K562 (cell line): Measurements from ENCODE around the gene GABRD. TPM values are rescaled to one million over a fixed set of nuclear protein-coding genes. Genes with fewer than 3 reads are reported as not detected.

Experiments used
- ARID2 ChIP-seq: fragments of 450-650 bp; IDR thresholded peaks from 2 replicates; pipeline ENCODE4 v1.6.1; 2017; ENCODE audit warnings: antibody characterized with exemption, mild to moderate bottlenecking
- BRCA1 ChIP-seq, 2 experiments: fragments of 450-650 bp in 1 of 2; sonication (generic) in 1 of 2; formaldehyde crosslinking in 1 of 2; IDR thresholded peaks; 2 replicates each; pipeline versions ENCODE4 v1.5.0 to v1.6.1; 2017 to 2020; ENCODE audit warnings: mild to moderate bottlenecking in 1 of 2, missing genetic modification reagents in 1 of 2
- ETV6 ChIP-seq, 3 experiments: fragments of 150-350 bp in 1 of 3; sonication (generic) in 1 of 3; formaldehyde crosslinking in 1 of 3; IDR thresholded peaks; 2 replicates each; pipeline versions ENCODE4 v1.6.1 to v1.8.0; 2014 to 2022; ENCODE audit warnings: borderline replicate concordance in 2 of 3, low read depth in 2 of 3, antibody characterized with exemption in 1 of 3, low read length in 1 of 3, mild to moderate bottlenecking in 1 of 3, missing genetic modification reagents in 1 of 3
- JUNB ChIP-seq: fragments of 450-650 bp; formaldehyde crosslinking; conservative IDR thresholded peaks from 2 replicates; pipeline ENCODE4 v1.4.0; 2020; ENCODE audit warnings: mild to moderate bottlenecking
- PBX2 ChIP-seq, 2 experiments: IDR thresholded peaks in 1 of 2; conservative IDR thresholded peaks in 1 of 2; 2 replicates each; pipeline ENCODE4 v1.6.1; 2016; ENCODE audit warnings: low read depth in 2 of 2, mild to moderate bottlenecking in 1 of 2, missing compliant biosample characterization in 1 of 2, missing genetic modification characterization in 1 of 2, moderate library complexity in 1 of 2
- POLR3A ChIP-seq: IDR thresholded peaks from 2 replicates; pipeline ENCODE4 v1.6.1; 2011; ENCODE audit warnings: borderline replicate concordance, mild to moderate bottlenecking, moderate library complexity; ENCODE audit not compliant: insufficient read length, insufficient read depth; ENCODE audit errors: extremely low read depth
- RCOR1 ChIP-seq, 2 experiments: IDR thresholded peaks; 2 replicates each; pipeline ENCODE4 v1.6.1; 2012; ENCODE audit warnings: low read depth in 2 of 2, low read length in 2 of 2, borderline replicate concordance in 1 of 2, improper control_type of control experiment in 1 of 2
- SMARCE1 ChIP-seq: fragments of 450-650 bp; IDR thresholded peaks from 2 replicates; pipeline ENCODE4 v1.7.1; 2016; ENCODE audit warnings: mild to moderate bottlenecking
- TBP ChIP-seq: optimal IDR thresholded peaks from 2 replicates; pipeline ENCODE3; 2011; ENCODE audit warnings: low read depth, low read length, improper control_type of control experiment
- polyA plus RNA-seq, 8 experiments: library from polyadenylated mRNA; depleted of rRNA in 4 of 8; stranded (reverse) in 5 of 8; unstranded in 3 of 8; fragments of >200 nt; fragmentation: Nextera tagmentation in 2 of 8; fragmentation: Illumina TruSeq in 1 of 8; extraction: Ambion mirVana in 2 of 8; extraction: Trizol in 1 of 8; gene quantifications; 2 replicates each; pipeline versions ENCODE4 v1.2.1 to v1.2.3, GENCODE V29; 2011 to 2014; ENCODE audit warnings: inconsistent platforms in 1 of 8, missing spikeins in 1 of 8
- total RNA-seq, 7 experiments: library from RNA; depleted of rRNA in 6 of 7; stranded (reverse); fragments of >200 nt in 6 of 7; fragmentation: Illumina TruSeq in 2 of 7; extraction: Trizol in 2 of 7; gene quantifications; 2 replicates each; pipeline versions ENCODE4 v1.2.1 to v1.2.3, GENCODE V29; 2011 to 2021; ENCODE audit warnings: low replicate concordance in 1 of 7

GABRD gene
- total and polyA plus RNA-seq, 9 of the 15 experiments (the other 6 are each of a cell fraction or from before 2014, with no cell fraction given): 0.07 TPM; not detected in 8

DNA sequence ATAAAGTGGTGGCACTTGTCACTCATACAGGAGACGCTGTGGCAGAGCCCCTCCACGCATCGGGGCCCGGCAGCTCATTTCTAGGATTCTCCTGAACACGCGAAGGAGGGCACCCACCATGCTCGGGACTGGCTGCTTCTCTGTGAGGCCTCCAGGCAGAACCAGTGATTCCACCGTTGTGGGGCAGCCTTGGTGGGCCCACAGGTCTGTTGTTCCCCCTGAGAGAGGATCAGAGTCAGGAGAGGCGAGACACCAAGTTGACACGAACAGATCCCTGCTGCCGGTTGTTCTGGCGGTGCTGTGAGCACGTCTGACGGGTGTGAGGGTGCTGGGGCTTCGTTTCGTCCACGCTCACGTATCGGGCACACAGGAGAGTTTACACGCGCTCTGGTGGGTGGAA lies 57.7 kb downstream of the GABRD start (continued):
- TF ChIP-seq RCOR1 (IDR thresholded peaks at IDR 0.05; ENCODE audit: borderline replicate concordance in 1 of 2, low read depth in 2 of 2, low read length in 2 of 2) (no peak), ETV6 (IDR thresholded peaks at IDR 0.05; ENCODE audit: borderline replicate concordance in 1 of 2, low read depth in 2 of 2, low read length in 1 of 2) (no peak), ETV6 (CRISPR knock-in tag; IDR thresholded peaks at IDR 0.05; ENCODE audit: borderline replicate concordance) (no peak), SMARCE1 (no peak), BRCA1 (IDR thresholded peaks at IDR 0.05) (no peak), BRCA1 (CRISPR knock-in tag; IDR thresholded peaks at IDR 0.05) (no peak), TBP (no peak), PBX2 (CRISPR knock-in tag; IDR thresholded peaks at IDR 0.05; ENCODE audit: low read depth) (no peak), PBX2 (tag; conservative IDR thresholded peaks at IDR 0.05; ENCODE audit: low read depth) (no peak), JUNB (CRISPR knock-in tag) (no peak), POLR3A (no peak), ARID2 (no peak)
